HepG2 (cell line): Measurements from ENCODE around the gene XAB2.
A peak's percentile ranks its signal among the peaks of the same experiment; 100 is the strongest.

Experiments
- ARID3A ChIP-seq: IDR thresholded peaks from 2 replicates; pipeline ENCODE4 v1.6.1; 2012; ENCODE audit warnings: low read depth, low read length, improper control_type of control experiment
- CTCF ChIP-seq: sonication (generic); formaldehyde crosslinking; IDR thresholded peaks from 2 replicates; pipeline ENCODE4 v1.5.0; 2020; ENCODE audit warnings: mild to moderate bottlenecking, missing genetic modification reagents, moderate library complexity
- RAD21 ChIP-seq: fragments of 450-650 bp; formaldehyde crosslinking; IDR thresholded peaks from 2 replicates; pipeline ENCODE4 v1.5.0; 2020; ENCODE audit warnings: mild to moderate bottlenecking
- SNRNP70 ChIP-seq: fragments of 200-400 bp; formaldehyde crosslinking; IDR thresholded peaks from 2 replicates; pipeline ENCODE4 v1.6.1; 2017; ENCODE audit warnings: mild to moderate bottlenecking, low read depth, low read length, moderate library complexity
- ZNF276 ChIP-seq: sonication (generic); formaldehyde crosslinking; IDR thresholded peaks from 2 replicates; pipeline ENCODE4 v1.4.0; 2020; ENCODE audit warnings: mild to moderate bottlenecking, low read depth, missing genetic modification reagents
- ZNF33A ChIP-seq: sonication (generic); formaldehyde crosslinking; IDR thresholded peaks from 2 replicates; pipeline ENCODE4 v1.5.1; 2020; ENCODE audit warnings: missing genetic modification reagents, mild to moderate bottlenecking, moderate library complexity, borderline replicate concordance

GRCh38 chr19:7677669-7678311, 48.4 kb upstream of the XAB2 start:
- TF ChIP-seq ZNF33A (no peak), CTCF (peak; percentile 35), SNRNP70 (no peak), RAD21 (CRISPR knock-in tag) (no peak), ARID3A (no peak), ZNF276 (CRISPR knock-in tag) (no peak)
